T-helper 2 cell treated with Interferon-gamma antibody and Interleukin-4, amounts not matched to agents 100 ng/mL and 5 ng/mL, for 36 hours (primary cell): ENCODE results near the gene PAK5. TPM values are rescaled to one million over a fixed set of nuclear protein-coding genes. Genes with fewer than 3 reads are reported as not detected.

Experiments used
- intact Hi-C: fragments of 100-400 bp; cut with micrococcal nuclease; formaldehyde crosslinking; loops from one replicate; pipeline ENCODE4 v1.15.1; 2023
- total RNA-seq: library from RNA; stranded (reverse); gene quantifications from 2 replicates; pipeline ENCODE4 v1.2.3, GENCODE V29; 2022

Gene PAK5
- total RNA-seq, 1 donor from 2014 or later = not detected

GRCh38 chr20:9617940-9618339, 220.9 kb downstream of the PAK5 start:
- intact Hi-C loops = loop anchor here (1.0 to 5.0 kb wide), 3 partner anchors 295 to 474 kb away; no protein-coding TSS in a partner anchor

GRCh38 chr20:9616833-9617461, 221.9 kb downstream of the PAK5 start:
- intact Hi-C loops = loop anchor here (1.0 to 5.0 kb wide), 3 partner anchors 296 to 475 kb away; no protein-coding TSS in a partner anchor

DNA sequence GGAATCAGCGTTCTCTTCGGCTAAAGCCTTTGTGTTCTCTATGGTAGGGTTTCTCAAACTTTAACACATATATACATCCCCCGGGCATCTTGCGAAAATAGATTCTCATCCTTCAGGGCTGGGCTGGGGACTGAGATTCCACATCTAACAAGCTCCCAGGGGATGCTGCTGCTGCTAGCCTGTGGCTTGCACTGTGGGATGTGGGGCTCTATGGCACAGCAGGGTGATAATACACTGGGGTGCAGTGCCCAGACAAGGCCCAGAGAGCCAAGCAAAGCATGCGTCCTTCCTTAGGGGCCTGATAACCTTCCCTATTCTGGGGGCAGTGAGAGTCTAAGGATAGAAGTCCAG, 222.4 kb downstream of the PAK5 start:
- intact Hi-C loops = loop anchor here (5.0 kb wide), 2 partner anchors 361 to 476 kb away; no protein-coding TSS in a partner anchor

GRCh38 chr20:9615766-9616454, 223.0 kb downstream of the PAK5 start:
- intact Hi-C loops = loop anchor here (5.0 kb wide), 2 partner anchors 361 to 476 kb away; no protein-coding TSS in a partner anchor

DNA sequence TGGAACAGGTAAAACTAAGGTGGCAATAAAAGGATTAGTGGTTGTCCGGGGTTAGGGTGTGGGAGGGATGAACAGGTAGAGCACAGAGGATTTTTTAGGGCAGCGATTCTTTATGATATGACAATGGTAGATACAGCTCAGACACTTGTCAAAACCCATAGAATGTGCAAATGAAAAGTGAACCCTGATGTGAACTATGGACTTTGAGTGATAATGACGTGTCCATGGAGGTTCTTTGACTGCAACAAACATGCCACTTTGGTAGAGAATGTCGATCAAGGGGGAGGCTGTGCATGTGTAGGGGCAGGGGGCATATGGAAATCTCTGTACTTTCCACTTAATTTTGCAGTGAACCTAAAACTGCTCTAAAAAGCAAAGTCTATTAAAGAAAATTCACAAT, 223.8 kb downstream of the PAK5 start:
- intact Hi-C loops = loop anchor here (5.0 kb wide), 2 partner anchors 362 to 477 kb away; no protein-coding TSS in a partner anchor

DNA sequence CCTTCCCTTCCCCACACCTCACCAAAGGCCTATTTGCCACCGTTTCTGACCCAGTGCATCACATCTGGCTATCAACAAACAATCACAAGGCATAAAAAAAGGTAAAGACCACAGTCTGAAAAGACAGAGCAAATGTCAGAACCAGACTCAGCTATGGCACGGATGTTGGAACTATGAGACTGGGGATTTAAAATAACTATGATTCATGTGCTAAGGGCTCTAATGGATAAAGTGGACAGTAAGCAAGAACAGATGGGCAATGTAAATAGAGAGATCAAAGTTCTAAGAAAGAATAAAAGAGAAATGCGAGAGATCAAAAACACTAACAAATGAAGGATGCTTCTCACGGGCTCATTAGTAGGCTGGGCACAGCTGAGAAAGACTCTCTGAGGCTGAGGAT, 225.0 kb downstream of the PAK5 start:
- intact Hi-C loops = no loop called here

GRCh38 chr20:9611921-9612320, 227.0 kb downstream of the PAK5 start:
- intact Hi-C loops = no loop called here

DNA sequence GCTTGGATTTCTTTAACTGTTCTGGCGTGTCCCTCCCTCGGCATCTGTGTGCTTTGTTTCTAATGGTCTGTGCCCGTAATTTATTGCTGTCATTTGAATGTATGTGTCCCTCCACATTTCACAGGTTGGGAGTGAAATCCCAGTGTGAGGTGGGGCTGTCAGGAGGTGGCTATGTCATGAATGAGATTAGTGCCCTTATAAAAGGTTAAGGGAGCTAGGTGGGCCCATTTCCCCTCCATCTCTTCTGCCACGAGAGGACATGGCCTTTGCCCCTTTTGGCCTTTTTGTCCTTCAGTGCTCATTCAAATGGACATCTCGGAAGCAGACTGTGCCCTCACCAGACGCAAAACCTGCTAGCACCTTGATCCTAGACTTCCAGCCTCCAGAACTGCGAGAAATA, 228.2 kb downstream of the PAK5 start:
- intact Hi-C loops = loop anchor here (1.0 kb wide), 1 partner anchor 202 kb away; no protein-coding TSS in a partner anchor

DNA sequence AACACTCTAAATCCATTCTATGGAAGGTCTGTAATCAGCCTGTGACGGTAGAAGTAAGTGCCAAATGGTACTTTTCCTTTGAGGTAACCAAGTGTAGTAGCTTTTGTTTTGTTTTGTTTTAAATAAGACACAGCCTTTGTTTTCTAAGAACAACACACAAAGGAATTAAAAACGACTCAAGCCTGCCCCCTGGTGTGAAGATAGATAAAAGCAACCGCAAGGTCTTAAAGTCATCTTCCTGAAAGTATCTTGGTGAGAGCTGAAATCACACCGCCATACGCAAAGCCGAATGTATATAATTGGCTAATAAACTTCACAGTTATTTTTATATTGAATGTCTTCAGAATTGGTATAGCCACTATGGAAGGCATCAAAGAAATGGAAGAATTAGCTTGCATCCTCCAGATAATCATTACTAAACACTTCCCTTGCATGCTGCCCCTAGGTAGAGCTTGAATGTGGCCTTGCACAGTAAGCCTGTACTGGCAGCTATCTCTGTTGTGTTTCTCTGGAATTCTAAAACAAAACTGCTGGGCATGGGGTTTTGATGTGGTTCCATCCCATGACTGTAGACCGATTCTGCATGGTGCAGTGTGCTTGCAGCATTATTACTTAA, 228.9 kb downstream of the PAK5 start:
- intact Hi-C loops = loop anchor here (1.0 kb wide), 1 partner anchor 202 kb away; no protein-coding TSS in a partner anchor

DNA sequence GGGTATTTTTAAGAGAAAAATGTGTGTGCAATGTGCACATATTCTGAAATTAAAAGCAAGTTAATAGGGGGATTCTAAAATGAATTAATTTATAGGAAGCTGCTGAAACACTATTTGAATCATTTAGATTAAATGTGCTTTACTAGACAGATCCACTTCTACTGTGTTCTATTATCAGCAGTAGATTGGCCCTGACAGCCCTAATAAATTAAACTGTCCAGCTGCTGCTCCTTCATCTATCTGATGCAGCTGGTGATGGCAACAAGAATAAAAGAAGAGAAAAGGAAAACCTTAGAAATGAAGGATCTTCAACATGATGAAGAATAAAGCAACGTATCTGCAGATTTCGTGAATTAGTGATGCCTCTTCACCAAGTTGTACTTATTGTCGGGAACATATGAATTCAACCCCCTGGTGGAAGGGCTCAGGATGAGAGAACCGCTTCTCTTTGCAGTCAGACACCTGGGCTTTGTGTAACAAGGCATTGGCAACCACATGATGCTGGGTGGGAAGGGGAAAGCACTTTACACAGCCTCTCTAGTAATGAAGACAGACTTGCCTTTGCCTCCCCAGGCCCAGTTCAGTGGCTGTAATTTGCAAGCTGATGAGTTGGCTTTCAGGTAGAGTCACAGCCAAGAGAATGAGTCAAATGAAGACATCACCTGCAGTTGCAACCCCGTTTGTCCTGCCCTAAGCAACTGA, 230.1 kb downstream of the PAK5 start:
- intact Hi-C loops = no loop called here

- intact Hi-C loops = no loop called here
Measured at GRCh38 chr20:9602847-9603183, 236.1 kb downstream of the PAK5 start.

DNA sequence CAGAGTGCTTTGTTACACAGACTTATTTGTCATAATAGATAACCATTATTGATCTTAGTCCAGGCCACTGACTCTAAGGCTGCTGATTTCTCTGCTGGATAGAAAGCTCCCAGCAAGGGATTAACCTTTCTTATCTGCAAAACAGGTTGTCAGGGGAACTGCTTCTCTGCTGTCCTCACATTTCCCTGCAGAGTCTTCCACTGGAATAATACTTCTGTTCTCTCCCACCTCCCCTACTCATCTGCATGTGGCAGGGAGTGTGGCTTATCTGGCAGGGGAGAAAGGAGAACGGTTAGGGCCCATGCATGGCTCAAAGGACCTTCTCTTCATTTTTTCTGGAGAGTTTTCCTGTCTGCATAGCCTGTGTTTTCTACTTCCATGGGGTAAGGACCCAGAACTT, 238.3 kb downstream of the PAK5 start:
- intact Hi-C loops = no loop called here

DNA sequence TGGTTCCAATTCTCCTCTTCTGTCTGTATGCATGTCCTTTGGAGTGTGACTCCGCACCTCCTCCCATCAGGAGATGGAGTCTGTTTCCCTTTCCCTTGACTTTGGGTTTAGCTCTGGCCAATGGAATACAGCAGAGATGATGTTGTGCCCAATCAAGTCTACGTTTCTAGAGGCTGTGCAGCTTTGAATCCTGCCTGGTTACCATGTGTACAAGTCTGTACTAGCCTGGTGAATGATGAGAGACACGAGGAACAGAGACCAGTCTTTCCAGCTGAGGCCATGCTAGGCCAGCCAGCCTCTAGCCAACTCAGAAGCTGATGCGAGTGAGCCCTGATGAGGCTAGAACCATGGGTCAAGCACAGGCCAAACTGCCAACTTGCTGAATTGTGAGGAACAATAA, 241.3 kb downstream of the PAK5 start:
- intact Hi-C loops = no loop called here

DNA sequence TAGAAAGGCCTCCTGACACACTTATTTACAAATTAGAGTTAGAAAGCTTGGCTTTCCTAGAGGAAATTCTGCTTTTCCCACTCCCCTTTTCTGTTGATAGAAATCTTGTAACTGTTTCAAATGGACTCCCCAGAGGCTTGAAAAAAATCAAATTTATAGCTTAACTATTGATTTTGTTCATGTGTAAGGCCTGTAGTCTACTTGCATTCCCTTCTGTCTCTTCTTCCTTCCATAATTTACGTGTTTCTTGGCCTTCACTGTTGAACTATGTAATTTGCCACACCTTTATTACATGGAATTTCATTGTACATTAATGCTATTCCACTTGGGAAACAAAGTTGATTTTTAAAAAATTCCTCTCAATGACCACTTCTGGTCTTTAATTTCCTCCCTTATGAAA, 243.1 kb downstream of the PAK5 start:
- intact Hi-C loops = no loop called here

- intact Hi-C loops = no loop called here
Measured at GRCh38 chr20:9594284-9594875, 244.5 kb downstream of the PAK5 start.

- intact Hi-C loops = no loop called here
Measured at GRCh38 chr20:9592419-9592818, 246.5 kb downstream of the PAK5 start.

GRCh38 chr20:9591080-9591479, 247.8 kb downstream of the PAK5 start:
- intact Hi-C loops = no loop called here

DNA sequence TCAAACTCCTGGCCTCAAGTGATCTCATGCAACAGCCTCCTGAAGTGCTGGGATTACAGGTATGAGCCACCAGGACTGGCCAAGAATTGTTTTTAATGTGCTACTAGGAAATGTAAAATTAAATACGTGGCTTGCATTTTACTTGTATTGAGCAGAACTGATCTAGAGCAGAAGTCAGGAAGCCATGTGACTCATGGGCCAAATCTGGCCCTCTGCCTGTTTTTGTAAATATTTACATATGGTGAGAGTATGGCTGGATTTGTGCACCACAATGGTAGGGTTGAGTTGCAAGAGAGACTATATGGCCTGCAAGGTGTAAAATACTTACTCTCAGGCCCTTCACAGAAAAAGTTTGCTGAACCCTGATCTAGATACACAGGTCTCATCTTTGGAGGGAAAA, 248.7 kb downstream of the PAK5 start:
- intact Hi-C loops = no loop called here

GRCh38 chr20:9588706-9589105, 250.2 kb downstream of the PAK5 start:
- intact Hi-C loops = no loop called here

- intact Hi-C loops = no loop called here
Measured at GRCh38 chr20:9583151-9583550, 255.7 kb downstream of the PAK5 start.

DNA sequence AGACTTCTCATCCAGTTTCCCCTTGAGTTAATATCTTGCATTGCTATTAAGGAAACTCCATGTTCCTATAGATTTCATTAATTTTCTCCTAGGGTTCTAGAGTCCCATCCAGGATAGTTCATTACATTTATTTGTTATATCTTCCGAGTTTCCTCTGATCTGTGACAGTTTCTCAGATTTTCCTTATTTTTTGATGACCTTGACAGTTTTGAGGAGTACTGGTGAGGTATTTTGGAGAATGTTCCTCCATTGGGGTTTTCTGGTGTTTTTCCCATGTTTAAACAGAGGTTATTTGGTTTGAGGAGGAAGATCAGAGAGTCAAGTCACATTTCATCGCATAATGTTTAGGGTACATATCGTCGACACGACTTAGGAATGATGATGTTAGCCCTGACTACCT, 256.7 kb downstream of the PAK5 start:
- intact Hi-C loops = no loop called here
